Prostate gland (tissue), 2 donors: ENCODE results near the gene TNRC6B.

ENCODE experiments used
- CTCF ChIP-seq, 4 experiments: fragments of 200-600 bp in 2 of 4; fragments of 450-650 bp in 2 of 4; sonication (generic) in 2 of 4; IDR thresholded peaks; 1 replicate in 3 of 4; 2 replicates in 1 of 4; pipeline ENCODE4 v1.5.1; 2016 to 2019; ENCODE audit warnings: antibody characterized with exemption in 4 of 4, mild to moderate bottlenecking in 2 of 4, moderate library complexity in 2 of 4
- POLR2A ChIP-seq: fragments of 450-650 bp; IDR thresholded peaks from one replicate; pipeline ENCODE4 v1.6.1; 2016; ENCODE audit warnings: antibody characterized with exemption, mild to moderate bottlenecking
- POLR2AphosphoS5 ChIP-seq: sonication (generic); formaldehyde crosslinking; IDR thresholded peaks from one replicate; pipeline ENCODE4 v1.6.1; 2017; ENCODE audit warnings: antibody characterized with exemption

GRCh38 chr22:40241200-40241763 lies 63.6 kb downstream of the TNRC6B start:
- TF ChIP-seq CTCF (IDR thresholded peaks at IDR 0.05) (no peak), POLR2AphosphoS5 (no peak), POLR2A (no peak)
